Calu3 (cell line): ENCODE results near the gene LARGE1. TPM values are rescaled to one million over a fixed set of nuclear protein-coding genes. Genes with fewer than 3 reads are reported as not detected.

Source experiments
- BruUV-seq: library from RNA; stranded (reverse); fragments of 400-500 nt; replicated peaks from 2 replicates; lab custom pipeline; 2021; lab: Mats Ljungman, UMichigan
- CTCF ChIA-PET: fragments of 300-600 bp; sonication (Branson Sonifier 250); formaldehyde crosslinking; loops from one replicate; lab custom pipeline; 2022; ENCODE audit warnings: antibody characterized with exemption; lab: Charles Lee
- DNase-seq: peaks from one replicate; pipeline ENCODE4 v3.0.0; 2022
- H3K27ac Mint-ChIP-seq: one replicate; pipeline ENCODE4 v1.8.0; 2022; ENCODE audit warnings: mixed read lengths; ENCODE audit not compliant: unreplicated experiment
- H3K27me3 Mint-ChIP-seq: one replicate; pipeline ENCODE4 v1.8.0; 2022; ENCODE audit warnings: mixed read lengths; ENCODE audit not compliant: unreplicated experiment
- H3K36me3 Mint-ChIP-seq: one replicate; pipeline ENCODE4 v1.8.0; 2022; ENCODE audit warnings: mild to moderate bottlenecking, moderate library complexity, mixed read lengths; ENCODE audit not compliant: insufficient read depth, unreplicated experiment
- H3K4me1 Mint-ChIP-seq: one replicate; pipeline ENCODE4 v1.8.0; 2022; ENCODE audit warnings: mild to moderate bottlenecking, low read depth, mixed read lengths; ENCODE audit not compliant: unreplicated experiment
- H3K4me3 Mint-ChIP-seq: one replicate; pipeline ENCODE4 v1.8.0; 2022; ENCODE audit warnings: mild to moderate bottlenecking, low read depth, moderate library complexity, mixed read lengths; ENCODE audit not compliant: unreplicated experiment
- H3K9me3 Mint-ChIP-seq: one replicate; pipeline ENCODE4 v1.8.0; 2022; ENCODE audit warnings: low read depth, mixed read lengths; ENCODE audit not compliant: unreplicated experiment
- intact Hi-C: fragments of 100-400 bp; cut with micrococcal nuclease; formaldehyde crosslinking; loops from one replicate; pipeline ENCODE4 v1.10.0; 2022; ENCODE audit not compliant: unreplicated experiment
- total RNA-seq: library from RNA; stranded (reverse); gene quantifications from 2 replicates; pipeline ENCODE4 v1.2.3, GENCODE V29; 2022
- TF ChIP-seq, protein P1 (sequence below): fragments of 200-600 bp; IDR thresholded peaks from one replicate; pipeline ENCODE4 v1.8.0; 2022; ENCODE audit warnings: antibody characterized with exemption; ENCODE audit not compliant: unreplicated experiment

LARGE1 gene
- total RNA-seq, 1 experiment from 2014 or later = 11.6 TPM

DNA sequence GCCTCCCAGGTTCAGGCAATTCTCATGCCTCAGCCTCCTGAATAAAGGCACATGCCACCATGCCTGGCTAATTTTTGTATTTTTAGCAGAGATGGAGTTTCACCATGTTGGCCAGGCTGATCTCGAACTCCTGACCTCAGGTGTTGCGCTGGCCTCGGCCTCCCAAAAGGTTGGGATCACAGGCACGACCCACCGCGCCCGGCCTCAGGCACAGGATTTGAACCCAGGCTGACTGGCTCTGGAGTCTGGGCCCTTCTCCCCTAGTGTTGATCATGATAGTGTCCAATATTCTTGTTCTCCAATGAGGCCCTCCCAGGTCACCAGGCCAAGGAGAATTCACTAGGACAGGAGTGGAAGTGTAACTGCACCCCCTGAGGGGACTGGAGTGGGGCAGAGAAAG is 401.9 kb downstream of the LARGE1 start:
- H3K4me1 Mint-ChIP-seq = peaks cover 29% of the 10 kb centered on the region
- CTCF ChIA-PET = interaction anchor here (0.7 to 0.8 kb wide), 2 partner anchors 21 to 63 kb away, joined by 3 to 6 read pairs; no protein-coding TSS in a partner anchor
- H3K36me3 Mint-ChIP-seq = peaks cover 6% of the 10 kb centered on the region
- DNase-seq = no peak
- H3K27me3 Mint-ChIP-seq = no peaks in the 10 kb centered on the region
- H3K27ac Mint-ChIP-seq = peak overlapping the region; percentile 7
- intact Hi-C loops = no loop called here
- no peak overlapping the region for H3K4me3 Mint-ChIP-seq
- H3K9me3 Mint-ChIP-seq = no peaks in the 10 kb centered on the region
- TF ChIP-seq, protein P1, sequence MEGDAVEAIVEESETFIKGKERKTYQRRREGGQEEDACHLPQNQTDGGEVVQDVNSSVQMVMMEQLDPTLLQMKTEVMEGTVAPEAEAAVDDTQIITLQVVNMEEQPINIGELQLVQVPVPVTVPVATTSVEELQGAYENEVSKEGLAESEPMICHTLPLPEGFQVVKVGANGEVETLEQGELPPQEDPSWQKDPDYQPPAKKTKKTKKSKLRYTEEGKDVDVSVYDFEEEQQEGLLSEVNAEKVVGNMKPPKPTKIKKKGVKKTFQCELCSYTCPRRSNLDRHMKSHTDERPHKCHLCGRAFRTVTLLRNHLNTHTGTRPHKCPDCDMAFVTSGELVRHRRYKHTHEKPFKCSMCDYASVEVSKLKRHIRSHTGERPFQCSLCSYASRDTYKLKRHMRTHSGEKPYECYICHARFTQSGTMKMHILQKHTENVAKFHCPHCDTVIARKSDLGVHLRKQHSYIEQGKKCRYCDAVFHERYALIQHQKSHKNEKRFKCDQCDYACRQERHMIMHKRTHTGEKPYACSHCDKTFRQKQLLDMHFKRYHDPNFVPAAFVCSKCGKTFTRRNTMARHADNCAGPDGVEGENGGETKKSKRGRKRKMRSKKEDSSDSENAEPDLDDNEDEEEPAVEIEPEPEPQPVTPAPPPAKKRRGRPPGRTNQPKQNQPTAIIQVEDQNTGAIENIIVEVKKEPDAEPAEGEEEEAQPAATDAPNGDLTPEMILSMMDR = no peak
- no TSS peak for BruUV-seq

DNA sequence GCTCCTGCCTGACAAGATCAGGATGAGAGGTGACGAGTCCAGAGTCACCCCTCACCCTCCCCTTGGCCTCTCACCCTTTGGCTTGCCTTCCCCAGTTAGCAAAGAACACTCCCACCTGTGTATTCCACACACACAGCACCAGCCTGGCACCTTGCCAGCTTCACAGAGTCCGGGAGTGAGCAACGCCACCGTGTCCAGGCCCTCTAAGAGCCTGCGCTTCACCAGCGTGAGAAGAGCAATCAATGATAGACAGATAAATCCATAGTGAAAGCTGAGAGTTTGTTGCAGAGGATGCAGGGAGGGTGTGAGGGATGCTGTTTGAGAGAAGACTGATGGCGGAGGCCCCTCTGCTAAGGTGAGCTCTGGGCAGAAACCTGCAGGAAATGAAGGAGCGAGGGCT is 404.5 kb downstream of the LARGE1 start:
- CTCF ChIA-PET = interaction anchor here (2.0 kb wide), 1 partner anchor 63 kb away, joined by 4 read pairs; no protein-coding TSS in a partner anchor
- peaks cover 17% of the 10 kb centered on the region for H3K4me1 Mint-ChIP-seq
- no TSS peak for BruUV-seq
- H3K9me3 Mint-ChIP-seq = no peaks in the 10 kb centered on the region
- TF ChIP-seq, protein P1 = no peak
- intact Hi-C loops = no loop called here
- DNase-seq = no peak
- H3K36me3 Mint-ChIP-seq = peaks cover 6% of the 10 kb centered on the region
- no peak overlapping the region for H3K4me3 Mint-ChIP-seq
- no peaks in the 10 kb centered on the region for H3K27me3 Mint-ChIP-seq
- H3K27ac Mint-ChIP-seq = no peak overlapping the region

DNA sequence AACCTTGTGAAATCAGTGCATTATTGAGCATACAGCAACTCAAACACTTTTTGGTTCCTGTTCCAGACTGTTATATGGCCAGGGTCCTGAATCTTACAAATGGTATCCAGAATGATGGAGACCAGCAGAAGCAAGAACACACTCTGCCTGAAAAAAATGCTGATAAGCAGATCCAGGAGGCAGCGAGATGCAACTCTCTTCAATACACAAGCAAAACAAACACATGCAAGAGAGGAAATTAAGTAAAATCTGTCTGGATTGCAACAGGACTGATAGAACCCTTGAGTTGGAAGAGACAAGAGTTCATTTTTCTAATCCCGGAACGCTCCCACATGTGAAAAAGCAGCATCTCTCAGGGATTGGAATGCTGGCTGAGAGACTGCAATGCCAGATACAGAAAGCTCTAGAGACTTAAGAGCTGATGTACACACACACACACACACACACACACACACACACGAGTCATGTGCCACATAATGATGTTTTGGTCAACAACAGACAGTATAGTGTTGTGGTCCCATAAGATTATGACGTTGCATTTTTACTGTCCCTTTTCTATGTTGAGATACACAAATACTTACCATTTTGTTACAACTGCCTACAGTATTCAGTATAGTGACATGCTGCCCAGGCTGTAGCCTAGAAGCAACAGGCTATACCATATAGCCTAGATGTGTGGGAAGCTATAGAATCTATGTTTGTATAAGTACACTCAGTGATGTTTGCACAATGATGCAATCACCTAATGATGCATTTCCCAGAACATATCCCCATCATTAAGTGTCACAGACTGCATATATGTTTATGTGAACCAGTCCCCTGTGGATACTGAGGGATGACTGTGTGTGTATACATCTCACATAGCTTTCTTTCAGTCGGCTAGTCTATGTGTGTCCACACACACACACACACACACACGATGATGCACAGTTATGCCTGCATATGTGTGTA is 406.6 kb downstream of the LARGE1 start:
- CTCF ChIA-PET = interaction anchor here (1.3 kb wide), 1 partner anchor 212 kb away, joined by 3 read pairs; no protein-coding TSS in a partner anchor

DNA sequence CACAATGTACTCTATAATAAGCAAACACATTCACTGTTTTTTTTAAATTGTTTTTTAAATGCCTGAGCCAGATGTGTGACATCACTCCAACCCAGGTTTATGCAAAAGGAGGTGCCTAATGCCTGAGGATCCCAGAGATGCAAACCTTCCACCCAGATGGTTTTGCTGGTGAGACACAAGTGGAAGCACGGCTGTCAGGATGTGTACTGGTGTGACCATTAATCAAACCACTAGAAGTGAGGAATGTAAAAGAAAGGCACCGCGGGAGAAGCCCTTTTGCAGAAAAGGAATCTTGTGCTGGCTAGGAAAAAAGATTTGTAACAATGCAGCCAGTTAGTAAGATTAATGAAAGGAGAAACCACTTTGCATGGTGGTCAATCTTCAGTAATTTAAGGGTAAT is 407.4 kb downstream of the LARGE1 start:
- no peaks in the 10 kb centered on the region for H3K27me3 Mint-ChIP-seq
- TF ChIP-seq, protein P1 = no peak
- H3K4me3 Mint-ChIP-seq = no peak overlapping the region
- DNase-seq = no peak
- BruUV-seq = no TSS peak
- H3K27ac Mint-ChIP-seq = no peak overlapping the region
- intact Hi-C loops = no loop called here
- H3K9me3 Mint-ChIP-seq = no peaks in the 10 kb centered on the region
- H3K36me3 Mint-ChIP-seq = no peaks in the 10 kb centered on the region
- no peaks in the 10 kb centered on the region for H3K4me1 Mint-ChIP-seq
- CTCF ChIA-PET = interaction anchor here (1.3 kb wide), 1 partner anchor 211 kb away, joined by 3 read pairs; no protein-coding TSS in a partner anchor

More for the DNA sequence above, 406.6 kb downstream of the LARGE1 start:
- Mint-ChIP-seq H3K27me3 (no peaks in the 10 kb centered on the region), H3K9me3 (no peaks in the 10 kb centered on the region), H3K36me3 (no peaks in the 10 kb centered on the region), H3K27ac (no peak overlapping the region), H3K4me3 (no peak overlapping the region), H3K4me1 (no peaks in the 10 kb centered on the region)
- intact Hi-C loops = no loop called here
- BruUV-seq = no TSS peak
- TF ChIP-seq, protein P1 = no peak
- no peak for DNase-seq
